PC-9 (cell line): ENCODE results near the gene BET1L.

ENCODE experiments used
- CTCF ChIP-seq: fragments of 200-600 bp; sonication (generic); conservative IDR thresholded peaks from 2 replicates; pipeline ENCODE4 v1.6.1; 2017; ENCODE audit warnings: mixed run types, antibody characterized with exemption, mild to moderate bottlenecking, moderate library complexity
- EZH2 ChIP-seq: fragments of 200-600 bp; sonication (generic); IDR thresholded peaks from 2 replicates; pipeline ENCODE4 v1.8.0; 2017; ENCODE audit warnings: antibody characterized with exemption, low read depth

GRCh38 chr11:210122-210802 is 3.1 kb upstream of the BET1L start:
- TF ChIP-seq CTCF (no peak), EZH2 (no peak)
